IPS-18c (cell line): ENCODE measurements around the gene SUMF1.

Source experiments
- H3K4me3 ChIP-seq: 2 replicates; pipeline ENCODE4 v1.7.0; 2013; ENCODE audit warnings: low read depth, mild to moderate bottlenecking, low read length, moderate library complexity; ENCODE audit not compliant: insufficient read depth
- H3K9me3 ChIP-seq: one replicate; pipeline ENCODE4 v1.6.1; 2013; ENCODE audit warnings: mild to moderate bottlenecking, low read length, moderate library complexity; ENCODE audit not compliant: control insufficient read depth, insufficient read depth

SUMF1 gene

DNA sequence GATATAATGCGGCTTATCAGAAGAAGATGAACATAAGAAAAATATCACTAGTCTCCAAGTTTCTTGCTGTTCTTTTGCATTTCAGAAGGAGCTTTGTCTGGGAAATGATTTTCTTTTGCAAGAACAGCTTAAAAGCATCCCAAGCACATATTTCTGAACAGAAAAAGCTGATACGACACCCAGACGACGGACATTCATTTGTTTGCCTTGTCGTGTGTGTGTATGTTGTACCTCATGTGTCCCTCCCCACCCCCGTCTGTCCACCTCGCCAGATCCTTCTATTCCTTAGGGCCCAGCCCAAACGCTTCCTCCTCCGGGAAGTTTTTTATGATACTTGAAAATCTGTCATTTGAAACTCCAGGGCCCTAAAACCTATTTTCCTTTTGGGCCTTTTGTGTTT lies 34.9 kb upstream of the SUMF1 start:
- H3K9me3 ChIP-seq, result no peaks in the 10 kb centered on the region

DNA sequence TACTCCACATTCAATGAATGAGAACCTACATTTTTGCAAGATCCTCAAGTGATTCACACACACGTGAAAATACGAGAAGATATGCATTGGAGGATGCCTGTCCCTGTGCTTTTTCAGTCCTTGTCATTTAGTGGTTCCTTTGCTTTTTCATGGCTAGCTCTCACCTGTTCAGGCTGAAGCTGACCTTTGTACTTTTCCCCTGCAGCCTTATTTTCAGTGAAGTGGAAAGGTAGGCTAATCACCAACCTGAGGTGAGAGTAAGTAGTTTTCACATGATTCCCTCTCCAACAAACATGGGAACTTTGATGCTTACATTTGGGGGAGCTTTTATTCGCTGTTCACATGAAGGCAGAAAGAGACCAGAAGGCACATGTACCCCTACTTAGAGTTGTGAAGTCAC lies 34.4 kb upstream of the SUMF1 start:
- Histone ChIP-seq H3K4me3 (no peak overlapping the region), H3K9me3 (no peaks in the 10 kb centered on the region)

More for the DNA sequence above, 34.9 kb upstream of the SUMF1 start:
- H3K4me3 ChIP-seq, result no peak overlapping the region

DNA sequence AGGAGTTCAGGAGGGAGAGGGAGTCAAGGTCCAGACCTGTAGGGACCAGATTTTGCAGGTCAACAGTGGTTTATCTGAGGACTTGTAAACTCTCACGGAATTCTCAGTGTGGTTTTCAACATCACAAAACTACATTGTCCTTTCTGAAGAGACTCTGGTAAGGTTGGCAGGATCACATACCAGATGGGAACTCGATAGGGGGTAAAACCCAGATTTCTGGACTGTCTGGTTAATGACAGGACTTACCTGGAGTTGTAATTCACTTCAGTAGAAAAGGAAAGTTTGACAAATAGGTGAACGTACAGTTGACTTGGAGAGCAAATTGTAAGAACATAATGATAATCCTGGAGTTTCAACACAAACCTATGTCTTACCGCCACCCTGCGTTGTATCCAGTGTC lies 31.4 kb upstream of the SUMF1 start:
- Histone ChIP-seq H3K4me3 (no peak overlapping the region), H3K9me3 (no peaks in the 10 kb centered on the region)

DNA sequence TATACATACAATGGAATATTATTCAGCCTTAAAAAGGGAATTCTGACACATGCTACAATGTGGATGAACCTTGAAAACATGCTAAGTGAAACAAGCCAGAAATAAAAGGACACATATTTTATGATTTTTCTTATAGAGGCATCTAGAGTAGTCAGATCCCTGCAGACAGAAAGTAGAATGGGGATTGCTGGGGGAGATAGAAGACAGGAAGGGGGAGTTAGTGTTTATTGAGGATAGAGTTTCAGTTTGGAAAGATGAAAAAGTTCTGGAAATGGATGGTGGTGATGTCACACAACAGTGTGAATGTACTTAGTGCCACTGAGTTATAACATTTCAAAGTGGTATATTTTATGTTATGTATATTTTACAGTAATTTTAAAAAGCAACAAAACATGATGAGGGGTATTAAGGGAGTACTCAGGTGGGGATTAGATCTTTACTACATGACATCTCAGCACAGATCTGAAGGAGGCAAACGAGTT lies 30.8 kb upstream of the SUMF1 start:
- H3K9me3 ChIP-seq, result no peaks in the 10 kb centered on the region
- H3K4me3 ChIP-seq, result no peak overlapping the region

DNA sequence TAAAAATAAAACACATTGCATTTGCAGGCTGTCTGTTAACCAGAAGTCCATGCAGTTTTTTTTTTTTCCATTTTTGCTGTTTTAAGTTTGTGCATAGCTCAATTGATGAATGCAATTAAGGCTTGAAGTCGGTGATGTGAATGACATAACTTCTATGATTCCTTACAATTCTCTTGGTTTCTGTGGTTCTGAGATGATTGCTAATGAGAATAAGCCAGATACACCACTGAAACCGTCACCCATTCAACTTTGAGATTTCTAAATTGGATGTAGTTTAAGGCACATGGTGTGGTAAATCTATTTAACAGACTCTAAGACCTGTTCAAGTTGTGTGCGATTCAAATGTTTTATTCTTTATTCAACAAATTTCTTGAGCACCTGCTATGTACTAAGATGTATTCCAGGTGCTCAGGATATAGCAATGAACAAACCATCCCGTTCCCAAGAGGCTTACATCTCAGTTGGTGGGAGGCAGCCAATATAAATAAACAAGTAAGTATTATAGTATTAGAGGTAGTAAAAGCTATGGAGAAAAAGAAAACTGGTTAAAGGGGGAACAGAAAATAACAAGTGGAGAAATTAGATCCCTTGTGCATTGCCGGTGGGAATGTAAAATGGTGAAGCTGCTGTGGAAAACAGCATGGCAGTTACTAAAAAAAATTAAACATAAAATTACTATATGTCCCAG lies 30.1 kb upstream of the SUMF1 start:
- no peak overlapping the region for H3K4me3 ChIP-seq
- H3K9me3 ChIP-seq, result no peaks in the 10 kb centered on the region

DNA sequence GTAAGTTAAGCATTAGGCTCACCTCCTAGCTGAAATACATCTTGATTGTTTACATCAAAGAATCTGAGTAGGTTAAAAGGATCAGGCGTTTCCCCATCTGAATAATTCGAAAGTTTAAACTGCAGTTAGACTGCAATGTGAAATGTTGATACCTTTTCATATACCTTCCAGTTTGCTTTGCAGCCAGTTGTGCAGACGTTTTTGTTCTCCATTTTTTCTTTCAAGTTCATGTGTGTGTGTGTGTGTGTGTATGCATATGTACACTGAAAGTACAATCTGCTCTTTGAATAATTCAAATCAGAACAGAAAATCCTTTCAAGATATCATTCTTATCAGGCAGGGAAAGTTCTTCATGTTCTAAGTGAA lies 29.0 kb upstream of the SUMF1 start:
- no peaks in the 10 kb centered on the region for H3K9me3 ChIP-seq
- H3K4me3 ChIP-seq, result no peak overlapping the region

DNA sequence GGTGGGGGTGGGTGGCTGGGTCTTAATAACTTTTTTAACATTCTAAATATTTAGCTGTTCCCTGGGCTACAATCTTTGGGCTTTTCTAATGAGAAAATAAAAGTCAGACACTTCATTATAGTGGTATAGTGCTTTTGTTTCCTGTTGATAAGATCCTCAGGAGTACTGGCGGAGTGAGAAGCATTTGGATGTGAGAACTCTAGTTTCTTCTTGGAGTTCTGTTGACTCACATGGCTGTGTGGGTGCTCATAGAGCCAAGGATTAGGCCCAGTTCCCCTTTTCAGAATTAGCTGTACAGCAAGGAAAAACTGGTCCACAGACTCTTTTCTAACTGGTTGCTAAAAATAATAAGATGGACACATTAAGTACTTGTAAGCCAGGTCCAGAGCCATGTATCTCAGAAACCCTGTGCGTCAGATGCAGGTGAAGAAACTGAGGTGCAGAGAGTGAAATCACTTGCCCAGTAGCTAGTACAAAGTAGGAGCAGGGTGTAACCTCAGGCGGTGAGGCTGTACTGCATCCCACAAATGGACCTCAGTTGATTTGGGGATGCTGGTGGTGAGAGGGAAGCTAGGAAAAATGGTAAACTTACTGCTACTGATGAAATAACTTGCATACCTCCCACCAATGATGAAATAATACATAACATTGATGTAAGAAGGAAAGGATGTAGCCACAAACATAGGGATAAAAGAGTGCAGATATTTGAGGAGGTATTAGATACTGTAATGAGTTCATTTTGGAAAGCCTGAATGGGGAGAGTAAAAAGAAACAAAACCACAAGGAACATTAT lies 28.4 kb upstream of the SUMF1 start:
- H3K9me3 ChIP-seq, result no peaks in the 10 kb centered on the region
- no peak overlapping the region for H3K4me3 ChIP-seq

DNA sequence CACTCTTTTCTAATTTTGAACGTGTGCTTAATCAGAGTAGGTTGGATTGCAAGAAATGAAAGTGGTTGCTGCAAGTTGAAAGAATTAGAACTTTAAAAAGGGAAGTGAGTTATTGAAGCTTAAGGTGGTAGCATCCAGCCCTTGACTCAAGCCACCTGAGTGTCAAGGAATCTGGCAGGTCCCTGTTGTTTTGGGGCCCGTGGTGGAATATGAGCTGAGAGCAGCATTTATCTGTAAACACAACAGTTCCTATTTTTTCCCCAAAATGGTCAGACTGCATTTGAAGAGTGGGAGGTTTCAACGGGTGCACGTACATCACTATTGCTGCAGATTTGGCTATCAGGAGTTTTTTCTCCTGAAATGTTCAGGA lies 27.8 kb upstream of the SUMF1 start:
- Histone ChIP-seq H3K4me3 (no peak overlapping the region), H3K9me3 (no peaks in the 10 kb centered on the region)

DNA sequence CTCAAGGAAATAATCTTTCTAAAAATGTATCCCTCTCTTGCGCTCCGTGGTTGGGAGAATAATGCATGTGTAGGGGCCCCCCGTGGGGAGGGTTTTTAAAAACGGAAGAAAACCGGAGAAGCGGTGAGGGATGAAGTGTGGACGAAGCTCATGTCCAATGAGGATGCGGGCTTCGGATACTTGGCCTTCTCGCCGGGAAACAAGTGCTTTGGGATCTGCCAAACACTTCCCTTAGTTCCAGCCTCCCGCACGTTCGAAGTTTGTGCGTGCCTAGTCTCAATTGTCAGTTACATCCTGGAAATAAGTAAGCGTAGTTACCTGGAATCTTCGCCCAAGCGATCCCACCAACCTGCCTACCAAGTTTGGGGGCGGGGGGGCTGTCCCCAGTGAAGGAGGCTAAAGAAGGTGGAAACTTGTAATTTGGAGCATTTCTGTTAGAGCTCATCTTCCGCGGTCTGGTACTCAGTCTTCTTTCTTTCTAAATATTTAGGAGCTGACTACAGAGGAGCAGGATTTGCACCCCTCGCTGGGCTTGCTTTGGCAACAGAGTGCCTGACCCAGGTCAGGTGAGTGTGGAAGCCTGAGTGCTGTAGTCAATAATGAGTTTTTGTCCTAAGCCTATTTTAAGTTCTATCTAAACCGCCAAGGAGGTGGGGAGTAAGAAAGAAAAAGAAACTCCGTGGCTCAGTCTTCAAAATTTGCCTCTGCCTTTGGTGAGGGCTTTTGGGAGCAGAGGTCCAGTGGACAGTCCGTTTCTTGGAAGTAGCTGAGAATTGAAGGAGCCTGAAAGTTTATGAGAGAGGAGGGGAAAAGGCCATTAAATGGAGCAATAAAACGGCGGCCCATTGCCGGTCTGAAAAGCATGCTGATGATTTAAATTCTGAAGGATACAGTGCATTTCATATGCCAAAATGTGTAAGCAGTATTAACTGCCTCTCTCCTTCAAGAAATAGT lies 27.1 kb upstream of the SUMF1 start:
- Histone ChIP-seq H3K9me3 (no peaks in the 10 kb centered on the region), H3K4me3 (peak overlapping the region; percentile 87)

DNA sequence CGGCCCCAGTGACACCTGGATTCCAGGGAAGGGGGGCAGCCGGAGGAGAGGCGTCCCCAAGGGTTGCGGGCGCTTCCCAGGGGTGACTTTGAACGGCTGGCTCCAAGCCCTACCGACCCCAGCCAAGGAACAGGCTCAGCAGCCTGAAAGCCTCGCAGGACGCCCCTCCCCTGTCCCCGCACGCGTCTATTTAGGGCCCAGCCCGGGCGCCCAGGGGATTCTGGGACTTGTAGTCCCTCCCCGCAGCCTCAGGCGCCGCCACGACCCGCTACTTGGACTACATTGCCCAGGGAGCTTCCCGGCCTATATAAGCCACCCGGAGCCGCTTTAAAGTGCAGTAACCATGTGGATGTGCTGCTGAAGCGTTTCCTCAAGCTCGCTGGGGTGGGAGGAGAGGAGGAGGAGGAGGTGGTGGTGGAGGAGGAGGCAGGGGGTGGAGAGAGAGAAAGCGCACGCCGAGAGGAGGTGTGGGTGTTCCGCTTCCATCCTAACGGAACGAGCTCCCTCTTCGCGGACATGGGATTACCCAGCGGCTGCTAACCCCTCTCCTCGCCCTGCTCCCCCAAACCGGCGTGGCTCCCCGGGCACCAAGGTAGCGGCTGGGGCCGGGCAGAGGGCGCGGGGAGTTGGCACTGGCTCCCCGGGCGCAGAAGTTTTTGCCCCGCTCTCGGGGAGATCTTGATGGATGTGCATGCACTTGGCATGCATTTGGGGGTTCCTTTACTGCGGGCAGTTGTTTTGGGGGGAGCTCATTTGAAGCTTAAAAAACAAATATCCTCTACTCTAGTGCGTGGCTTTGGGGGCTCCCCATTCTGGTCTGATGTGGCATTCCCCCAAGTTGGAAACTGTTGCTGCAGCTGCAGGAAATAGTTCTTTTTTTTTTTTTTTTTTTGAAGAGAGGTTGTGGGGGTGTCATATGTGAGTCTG lies 26.2 kb upstream of the SUMF1 start, which contains the start of gene ITPR1:
Gene ITPR1, plus strand, starts transcription at position 335 of the 927 bp plus-strand sequence. CDS start 23,144 bp downstream, outside the sequence.
- peak within 1 kb of the TSS; percentile 87 for H3K4me3 ChIP-seq
- H3K9me3 ChIP-seq, result no peaks in the 10 kb centered on the region

DNA sequence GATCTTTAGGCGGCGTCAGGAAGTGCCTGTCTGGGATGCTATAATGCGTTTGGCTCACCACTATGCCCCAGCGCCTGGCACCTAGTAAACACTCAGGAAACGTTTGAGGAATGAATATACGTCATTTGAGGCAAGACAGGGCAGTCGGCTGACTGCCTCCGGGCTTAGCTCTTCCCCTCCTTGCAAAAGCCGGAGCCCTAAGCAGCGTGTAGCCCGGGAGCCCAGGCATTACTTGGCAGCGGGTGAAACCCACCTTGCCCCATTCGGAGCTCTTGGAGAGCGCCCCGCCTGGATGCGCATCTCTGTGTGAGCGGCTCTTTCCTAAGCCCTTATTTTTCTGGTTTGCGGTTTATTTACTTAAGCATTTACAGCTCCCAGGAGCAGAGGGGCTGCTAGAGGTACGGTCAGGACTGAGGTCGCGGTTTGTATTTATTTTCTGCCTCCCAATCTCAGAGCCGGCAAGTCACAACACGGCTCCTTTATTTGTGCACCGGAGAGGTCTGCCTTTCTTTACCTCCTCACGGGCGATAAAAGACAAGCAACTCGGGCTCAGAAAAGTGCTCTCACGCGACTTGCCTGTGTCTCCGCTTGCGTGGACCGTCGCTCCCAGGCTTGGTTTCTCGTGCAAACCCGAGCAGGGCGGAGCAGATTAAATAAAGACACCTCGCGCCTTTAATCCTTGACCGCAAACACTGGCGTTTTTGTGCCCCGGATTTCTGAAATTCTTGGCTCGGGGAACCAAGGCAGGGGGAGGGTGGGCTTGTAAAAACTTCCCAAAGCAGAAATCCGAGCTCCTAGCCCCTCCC lies 25.3 kb upstream of the SUMF1 start:
- Histone ChIP-seq H3K4me3 (peak overlapping the region; percentile 87), H3K9me3 (no peaks in the 10 kb centered on the region)

DNA sequence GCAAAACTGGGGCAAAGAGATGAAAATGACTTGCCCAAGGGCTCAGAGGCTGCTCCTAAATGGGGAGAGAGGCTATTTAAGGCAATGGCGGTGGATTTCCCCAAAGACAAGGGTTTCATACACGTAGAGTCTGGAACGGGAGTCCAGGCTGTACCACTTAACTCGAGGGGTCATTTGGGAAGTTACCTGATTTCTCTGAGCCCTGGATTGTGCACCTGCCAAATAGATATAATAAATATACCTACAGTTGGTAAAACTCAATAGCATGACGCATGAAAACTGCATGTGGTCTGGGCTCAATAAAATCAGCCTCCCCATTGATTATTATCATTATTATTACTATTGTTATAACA lies 24.8 kb upstream of the SUMF1 start:
- Histone ChIP-seq H3K4me3 (peak overlapping the region; percentile 87), H3K9me3 (no peaks in the 10 kb centered on the region)

DNA sequence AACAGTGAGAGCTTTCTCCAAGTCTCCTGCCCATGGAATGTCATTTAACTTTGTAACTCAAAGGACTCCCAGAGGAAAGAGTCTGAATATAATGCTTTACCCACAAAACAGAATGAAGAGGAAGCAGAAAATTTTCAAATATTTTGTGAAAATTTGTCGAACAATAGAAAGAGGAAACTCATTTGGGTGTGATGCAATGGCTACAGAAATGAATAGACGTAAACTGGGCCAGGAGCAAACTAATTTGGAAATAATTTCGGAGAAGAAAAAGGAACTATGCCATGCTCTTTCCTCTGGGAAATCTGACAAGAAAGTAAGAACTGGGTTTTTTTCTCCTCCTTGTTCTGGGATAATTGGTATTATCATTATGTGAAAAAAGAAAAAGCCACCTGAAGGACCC lies 11.2 kb upstream of the SUMF1 start:
- Histone ChIP-seq H3K9me3 (no peaks in the 10 kb centered on the region), H3K4me3 (no peak overlapping the region)

DNA sequence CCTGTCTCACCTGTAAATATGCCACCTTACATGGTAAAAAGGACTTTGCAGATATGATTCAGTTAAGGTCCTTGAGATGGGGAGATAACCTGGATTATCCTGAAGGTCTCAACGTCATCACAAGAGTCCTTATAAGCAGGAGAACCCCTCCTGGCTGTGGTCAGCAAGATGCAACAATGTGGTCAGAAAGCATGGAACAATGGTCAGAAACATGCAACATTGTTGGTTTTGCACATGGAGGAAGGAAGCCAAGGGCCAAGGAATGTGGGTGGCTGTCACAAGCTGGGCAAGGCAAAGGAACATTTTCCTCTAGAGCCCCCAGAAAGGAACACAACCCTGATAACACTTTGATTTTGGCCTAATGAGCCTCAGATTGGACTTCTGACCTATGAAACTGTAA lies 9.4 kb upstream of the SUMF1 start:
- Histone ChIP-seq H3K4me3 (no peak overlapping the region), H3K9me3 (no peaks in the 10 kb centered on the region)

DNA sequence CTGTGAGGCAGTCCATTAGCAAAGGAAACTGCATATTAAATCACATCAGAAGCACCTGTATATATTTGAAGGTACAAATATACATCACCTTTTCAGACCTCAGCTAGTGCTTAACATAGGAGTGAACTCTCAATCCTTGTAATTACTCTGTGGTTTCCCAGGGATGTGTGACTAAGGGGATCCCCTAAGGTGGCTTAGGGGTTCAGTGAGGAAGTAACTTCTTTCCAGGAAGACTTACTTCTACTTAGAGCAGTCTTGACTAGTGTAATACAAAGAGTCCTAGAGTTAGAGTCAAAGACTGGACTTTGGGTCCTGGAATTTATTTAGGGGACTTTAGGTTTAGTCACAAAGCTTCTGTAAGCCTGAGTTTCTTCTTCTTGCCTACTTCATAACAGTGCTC lies 8.7 kb upstream of the SUMF1 start:
- no peak overlapping the region for H3K4me3 ChIP-seq
- H3K9me3 ChIP-seq, result no peaks in the 10 kb centered on the region
